ENCODE measurements around the gene ATP6V1B1.

ATP6V1B1 gene

GRCh38 chr2:70977605-70978205, 42.0 kb downstream of the ATP6V1B1 start:
- DNase-seq = no peak

GRCh38 chr2:70978341-70979179, 42.9 kb downstream of the ATP6V1B1 start, which contains the start of gene ANKRD53:
ANKRD53 (plus strand) TSS chr2:70978630; CDS start chr2:70978646, 16 bp downstream.
- DNase-seq = no peak

- DNase-seq = no peak
These were observed 43.4 kb downstream of the ATP6V1B1 start for GRCh38 chr2:70979180-70979488.

GRCh38 chr2:70979626-70980025, 43.9 kb downstream of the ATP6V1B1 start:
- DNase-seq = no peak

GRCh38 chr2:70981421-70981820, 45.7 kb downstream of the ATP6V1B1 start:
- no peak for DNase-seq

- DNase-seq = no peak
These were observed 46.4 kb downstream of the ATP6V1B1 start for GRCh38 chr2:70981866-70982810.

GRCh38 chr2:70982971-70983370, 47.3 kb downstream of the ATP6V1B1 start:
- DNase-seq = no peak

- no peak for DNase-seq
These were observed 48.0 kb downstream of the ATP6V1B1 start for GRCh38 chr2:70983506-70984227.

GRCh38 chr2:70984228-70984575, 48.5 kb downstream of the ATP6V1B1 start:
- no peak for DNase-seq

- DNase-seq = no peak
These were observed 49.0 kb downstream of the ATP6V1B1 start for GRCh38 chr2:70984576-70985282.

- DNase-seq = no peak
These were observed 49.6 kb downstream of the ATP6V1B1 start for GRCh38 chr2:70985283-70985688.

- no peak for DNase-seq
These were observed 50.3 kb downstream of the ATP6V1B1 start for GRCh38 chr2:70985956-70986355.

GRCh38 chr2:70986499-70987189, 50.9 kb downstream of the ATP6V1B1 start:
- DNase-seq = no peak

- no peak for DNase-seq
These were observed 51.7 kb downstream of the ATP6V1B1 start for GRCh38 chr2:70987386-70987785.

- DNase-seq = no peak
These were observed 52.5 kb downstream of the ATP6V1B1 start for GRCh38 chr2:70988151-70988550.

GRCh38 chr2:70988726-70989648, 53.3 kb downstream of the ATP6V1B1 start:
- no peak for DNase-seq

- DNase-seq = no peak
These were observed 54.5 kb downstream of the ATP6V1B1 start for GRCh38 chr2:70990216-70990615.

GRCh38 chr2:70991142-70991541, 55.4 kb downstream of the ATP6V1B1 start:
- DNase-seq = no peak

GRCh38 chr2:70991742-70992141, 56.0 kb downstream of the ATP6V1B1 start:
- DNase-seq = no peak

Measured in NCI-H446 (cell line).